Cortex of kidney (tissue), 1 donor: ENCODE results near the gene LHX5.

Source experiments
- DNase-seq: peaks from one replicate; lab custom pipeline; 2025; lab: John Stamatoyannopoulos, UW

Gene LHX5

GRCh38 chr12:113439301-113439597 lies 32.4 kb downstream of the LHX5 start:
- no peak for DNase-seq

- DNase-seq = no peak
Observed at GRCh38 chr12:113438523-113439300, 33.0 kb downstream of the LHX5 start.

- no peak for DNase-seq
Observed at GRCh38 chr12:113437729-113438100, 34.0 kb downstream of the LHX5 start.

- DNase-seq = no peak
Observed at GRCh38 chr12:113436993-113437728, 34.5 kb downstream of the LHX5 start.

GRCh38 chr12:113436586-113436985 lies 35.1 kb downstream of the LHX5 start:
- no peak for DNase-seq

- no peak for DNase-seq
Observed at GRCh38 chr12:113435367-113435766, 36.3 kb downstream of the LHX5 start.

GRCh38 chr12:113432986-113433385 lies 38.7 kb downstream of the LHX5 start:
- no peak for DNase-seq

GRCh38 chr12:113428482-113428881 lies 43.2 kb downstream of the LHX5 start:
- no peak for DNase-seq

- no peak for DNase-seq
Observed at GRCh38 chr12:113427882-113428281, 43.8 kb downstream of the LHX5 start.

GRCh38 chr12:113425960-113426453 lies 45.7 kb downstream of the LHX5 start:
- no peak for DNase-seq

GRCh38 chr12:113424915-113425823 lies 46.5 kb downstream of the LHX5 start:
- no peak for DNase-seq

GRCh38 chr12:113424456-113424855 lies 47.2 kb downstream of the LHX5 start:
- DNase-seq = no peak

GRCh38 chr12:113422886-113423669 lies 48.6 kb downstream of the LHX5 start:
- no peak for DNase-seq

- DNase-seq = peak; percentile 14
Observed at GRCh38 chr12:113422030-113422885, 49.4 kb downstream of the LHX5 start, which contains the start of gene SDSL. SDSL (plus strand) TSS chr12:113422380; CDS start chr12:113427983, 5,603 bp downstream.

GRCh38 chr12:113420996-113421595 lies 50.6 kb downstream of the LHX5 start:
- DNase-seq = no peak

- DNase-seq = no peak
Observed at GRCh38 chr12:113418213-113418879, 53.3 kb downstream of the LHX5 start.

GRCh38 chr12:113416091-113416754 lies 55.4 kb downstream of the LHX5 start:
- no peak for DNase-seq

GRCh38 chr12:113414519-113415038 lies 57.1 kb downstream of the LHX5 start:
- no peak for DNase-seq

- no peak for DNase-seq
Observed at GRCh38 chr12:113413488-113413939, 58.2 kb downstream of the LHX5 start.
